Adrenal gland (tissue), 5 donors: ENCODE results near the gene PCDHA8.

Experiments used
- CTCF ChIP-seq, 6 experiments: fragments of 450-650 bp in 4 of 6; fragments of 200-600 bp in 2 of 6; sonication (generic) in 1 of 6; IDR thresholded peaks; 1 replicate in 5 of 6; 2 replicates in 1 of 6; pipeline versions ENCODE4 v1.5.1 to v1.8.0; 2016 to 2021; ENCODE audit warnings: antibody characterized with exemption in 6 of 6, mild to moderate bottlenecking in 2 of 6, moderate library complexity in 1 of 6
- POLR2A ChIP-seq, 2 donors: fragments of 450-650 bp; IDR thresholded peaks; one replicate each; pipeline ENCODE4 v1.6.1; 2017; ENCODE audit warnings: antibody characterized with exemption in 2 of 2, mild to moderate bottlenecking in 2 of 2, moderate library complexity in 1 of 2
- donor health status: DM: no; HTN: no; CAD: no.

- TF ChIP-seq CTCF (IDR thresholded peaks at IDR 0.05) (no peak), POLR2A (IDR thresholded peaks at IDR 0.05) (no peak)
Measured at GRCh38 chr5:140842798-140843733, 2.1 kb downstream of the PCDHA8 start.
